ENCODE results near the gene APEH. TPM values are rescaled to one million over a fixed set of nuclear protein-coding genes. Genes with fewer than 3 reads are reported as not detected.

Gene APEH
- 100 to 1,000 TPM in 3 of 4 donors, 10 to 100 TPM in 1; 92.2 to 219 (median 185) TPM for total RNA-seq

GRCh38 chr3:49673715-49674496 is at the start of gene APEH:
APEH (plus strand) TSS chr3:49674351; CDS start chr3:49674402, 51 bp downstream.
- peaks cover 14% of the 10 kb centered on the region in 2 donors for H3K4me1 ChIP-seq
- 1% methylated on average over 52 to 57 of the region's 71 CpGs for WGBS, 2 donors

GRCh38 chr3:49625071-49625470 is 49.1 kb upstream of the APEH start:
- Histone ChIP-seq H3K4me1 (no peaks in the 10 kb centered on the region), H3K27ac (no peak overlapping the region), H3K27me3 (no peaks in the 10 kb centered on the region), H3K9me3 (no peaks in the 10 kb centered on the region), H3K4me3 (replicated peaks in 1 of 3) (no peak overlapping the region), H3K36me3 (no peaks in the 10 kb centered on the region)
- 94 to 95% methylated on average over 12 of the region's 13 CpGs for WGBS, 2 donors
- no peak for TF ChIP-seq POLR2A (IDR thresholded peaks at IDR 0.05)
- TF ChIP-seq CTCF (IDR thresholded peaks at IDR 0.05) = no peak
- no peak for DNase-seq
- intact Hi-C loops (cut with DNase I) = no loop called here

More at GRCh38 chr3:49673715-49674496, at the start of gene APEH:
- Histone ChIP-seq H3K4me3 (replicated peaks in 1 of 3) (peak within 1 kb of the TSS; percentile 85 to 93 (median 91)), H3K36me3 (peaks cover 7 to 26% of the 10 kb centered on the region in 2 donors), H3K27ac (peak within 1 kb of the TSS; percentile 72 to 93 (median 92)), H3K27me3 (no peaks in the 10 kb centered on the region), H3K9me3 (no peaks in the 10 kb centered on the region)
- intact Hi-C loops (cut with DNase I) = loop anchor here (5.0 kb wide), 1 partner anchor 137 kb away; no protein-coding TSS in a partner anchor
- DNase-seq = peak; percentile 99
- peak; percentile 60 to 81 for TF ChIP-seq POLR2A (IDR thresholded peaks at IDR 0.05)
- no peak for TF ChIP-seq CTCF (IDR thresholded peaks at IDR 0.05)

GRCh38 chr3:49626101-49626581 is 48.0 kb upstream of the APEH start:
- no peaks in the 10 kb centered on the region for H3K4me1 ChIP-seq
- H3K4me3 ChIP-seq (replicated peaks in 1 of 3) = no peak overlapping the region
- H3K36me3 ChIP-seq = no peaks in the 10 kb centered on the region
- TF ChIP-seq CTCF (IDR thresholded peaks at IDR 0.05) = no peak
- no peak for TF ChIP-seq POLR2A (IDR thresholded peaks at IDR 0.05)
- intact Hi-C loops (cut with DNase I) = no loop called here
- no peak overlapping the region for H3K27ac ChIP-seq
- no peaks in the 10 kb centered on the region for H3K9me3 ChIP-seq
- WGBS, 2 donors = 71 to 72% methylated on average over 8 of the region's 8 CpGs
- no peaks in the 10 kb centered on the region for H3K27me3 ChIP-seq
- DNase-seq = no peak

GRCh38 chr3:49626796-49627195 is 47.4 kb upstream of the APEH start:
- intact Hi-C loops (cut with DNase I) = no loop called here
- Histone ChIP-seq H3K27me3 (no peaks in the 10 kb centered on the region), H3K9me3 (no peaks in the 10 kb centered on the region), H3K4me3 (replicated peaks in 1 of 3) (no peak overlapping the region), H3K4me1 (no peaks in the 10 kb centered on the region), H3K36me3 (no peaks in the 10 kb centered on the region), H3K27ac (no peak overlapping the region)
- TF ChIP-seq CTCF (IDR thresholded peaks at IDR 0.05) = no peak
- WGBS, 2 donors = 91 to 100% methylated on average over 1 of the region's 1 CpG
- DNase-seq = no peak

- H3K4me1 ChIP-seq = no peaks in the 10 kb centered on the region
- intact Hi-C loops (cut with DNase I) = no loop called here
- TF ChIP-seq CTCF (IDR thresholded peaks at IDR 0.05) (no peak), POLR2A (IDR thresholded peaks at IDR 0.05) (no peak)
- H3K27me3 ChIP-seq = no peaks in the 10 kb centered on the region
- no peaks in the 10 kb centered on the region for H3K9me3 ChIP-seq
- H3K36me3 ChIP-seq = no peaks in the 10 kb centered on the region
- WGBS, 2 donors = 86 to 92% methylated on average over 5 of the region's 5 CpGs
- H3K4me3 ChIP-seq (replicated peaks in 1 of 3) = no peak overlapping the region
- DNase-seq = no peak
- no peak overlapping the region for H3K27ac ChIP-seq
These were observed 46.5 kb upstream of the APEH start for GRCh38 chr3:49627634-49628033.
